B cell (primary cell): ENCODE data around the gene ZFP57. TPM values are rescaled to one million over a fixed set of nuclear protein-coding genes. Genes with fewer than 3 reads are reported as not detected.

Experiments
- ATAC-seq: fragments of 200-7000 bp; cut with Tn5 transposase; one replicate; pipeline ENCODE4 v1.10.0; 2021; ENCODE audit warnings: low read depth, mild to moderate bottlenecking, moderate number of reproducible peaks, moderate library complexity
- CTCF ChIA-PET: fragments of 350-600 bp; sonication (Branson Sonifier 250); formaldehyde crosslinking; loops from one replicate; lab custom pipeline; 2021; ENCODE audit warnings: antibody characterized with exemption, inconsistent platforms; lab: Charles Lee
- POLR2A ChIA-PET: fragments of 350-600 bp; sonication (Branson Sonifier 250); formaldehyde crosslinking; loops from one replicate; lab custom pipeline; 2021; ENCODE audit warnings: antibody characterized with exemption; lab: Charles Lee
- DNase-seq: peaks from one replicate; pipeline ENCODE4 v3.0.0; 2013
- H2AFZ ChIP-seq: 2 replicates; pipeline ENCODE4 v1.6.1; 2012; ENCODE audit warnings: mild to moderate bottlenecking, low read depth, low read length; ENCODE audit not compliant: insufficient read depth, poor library complexity, severe bottlenecking
- H3K27ac ChIP-seq, 2 donors: 1 replicate in 1 of 2; 2 replicates in 1 of 2; pipeline ENCODE4 v1.5.1; 2012 to 2013; ENCODE audit warnings: low read length in 2 of 2, mild to moderate bottlenecking in 2 of 2, moderate library complexity in 1 of 2
- H3K27me3 ChIP-seq, 4 experiments: fragments of 200-600 bp in 1 of 4; sonication (generic) in 1 of 4; replicated peaks in 1 of 4; 1 replicate in 2 of 4; 2 replicates in 2 of 4; pipeline versions ENCODE4 v1.6.1 to v1.7.0; 2013 to 2016; ENCODE audit warnings: low read length in 3 of 4, mild to moderate bottlenecking in 2 of 4, mixed read lengths in 1 of 4, moderate library complexity in 1 of 4; ENCODE audit not compliant: insufficient read depth in 4 of 4, control insufficient read depth in 3 of 4; ENCODE audit errors: control extremely low read depth in 1 of 4
- H3K36me3 ChIP-seq, 2 experiments: replicated peaks in 1 of 2; 1 replicate in 1 of 2; 2 replicates in 1 of 2; pipeline versions ENCODE4 v1.6.1 to v1.7.1; 2013; ENCODE audit warnings: low read length in 1 of 2; ENCODE audit not compliant: insufficient read depth in 2 of 2, control insufficient read depth in 1 of 2; ENCODE audit errors: control extremely low read depth in 1 of 2, extremely low read depth in 1 of 2
- H3K4me1 ChIP-seq, 2 donors: fragments of 200-600 bp in 1 of 2; sonication (generic) in 1 of 2; 1 replicate in 1 of 2; 2 replicates in 1 of 2; pipeline versions ENCODE4 v1.5.1 to v1.6.1; 2013 to 2017; ENCODE audit warnings: low read length in 2 of 2; ENCODE audit not compliant: control insufficient read depth in 2 of 2, insufficient read depth in 2 of 2
- H3K4me2 ChIP-seq: replicated peaks from 2 replicates; pipeline ENCODE3; 2012; ENCODE audit warnings: mild to moderate bottlenecking, low read depth, low read length; ENCODE audit not compliant: poor library complexity, severe bottlenecking
- H3K4me3 ChIP-seq, 5 experiments: fragments of 200-600 bp in 1 of 5; sonication (generic) in 1 of 5; 1 replicate in 3 of 5; 2 replicates in 2 of 5; pipeline versions ENCODE4 v1.5.1 to v1.7.0; 2011 to 2016; ENCODE audit warnings: low read length in 4 of 5, mild to moderate bottlenecking in 4 of 5, low read depth in 2 of 5, control low read depth in 1 of 5, moderate library complexity in 1 of 5; ENCODE audit not compliant: insufficient read depth in 1 of 5; ENCODE audit errors: control extremely low read depth in 1 of 5, extremely low read depth in 1 of 5
- H3K79me2 ChIP-seq: fragments of 200-600 bp; sonication (generic); one replicate; pipeline ENCODE4 v1.6.0; 2016; ENCODE audit warnings: low read length; ENCODE audit not compliant: control insufficient read depth, insufficient read depth
- H3K9ac ChIP-seq: fragments of 200-600 bp; sonication (generic); 2 replicates; pipeline ENCODE4 v1.6.1; 2017; ENCODE audit warnings: mild to moderate bottlenecking, low read length, moderate library complexity
- H3K9me3 ChIP-seq, 3 donors: one replicate each; pipeline versions ENCODE4 v1.6.1 to v1.7.1; 2013; ENCODE audit warnings: low read length in 2 of 3; ENCODE audit not compliant: control insufficient read depth in 2 of 3, insufficient read depth in 1 of 3; ENCODE audit errors: control extremely low read depth in 1 of 3
- H4K20me1 ChIP-seq: 2 replicates; pipeline ENCODE4 v1.6.0; 2012; ENCODE audit warnings: mild to moderate bottlenecking, low read length; ENCODE audit not compliant: insufficient read depth, control insufficient read depth, poor library complexity, severe bottlenecking
- H3K27ac Mint-ChIP-seq: one replicate; pipeline ENCODE4 v1.8.0; 2021; ENCODE audit warnings: mixed read lengths
- H3K27me3 Mint-ChIP-seq: one replicate; pipeline ENCODE4 v1.8.0; 2021; ENCODE audit warnings: mixed read lengths
- H3K4me1 Mint-ChIP-seq: one replicate; pipeline ENCODE4 v1.8.0; 2021; ENCODE audit warnings: mixed read lengths
- H3K4me3 Mint-ChIP-seq: one replicate; pipeline ENCODE4 v1.8.0; 2021; ENCODE audit warnings: mixed read lengths
- H3K9me3 Mint-ChIP-seq: one replicate; pipeline ENCODE4 v1.8.0; 2022; ENCODE audit warnings: mixed read lengths; ENCODE audit not compliant: insufficient read depth
- CTCF ChIP-seq: fragments of 200-600 bp; IDR thresholded peaks from one replicate; pipeline ENCODE4 v1.8.0; 2022; ENCODE audit warnings: antibody characterized with exemption, mild to moderate bottlenecking
- EZH2 ChIP-seq: IDR thresholded peaks from 2 replicates; pipeline ENCODE4 v1.6.1; 2012; ENCODE audit warnings: borderline replicate concordance, low read depth, mild to moderate bottlenecking, moderate library complexity, low read length; ENCODE audit not compliant: insufficient read depth, poor library complexity, severe bottlenecking
- WGBS: methylation state at CpG from one replicate; pipeline ENCODE4 v1.1.5; 2013; ENCODE audit warnings: missing lambda C conversion rate; ENCODE audit not compliant: insufficient coverage; 5-methylcytosine and 5-hydroxymethylcytosine counted together
- intact Hi-C: fragments of 100-400 bp; cut with micrococcal nuclease; formaldehyde crosslinking; loops from one replicate; pipeline ENCODE4 v1.10.0; 2022
- polyA plus RNA-seq: library from polyadenylated mRNA; depleted of rRNA; stranded (reverse); fragments of >200 nt; gene quantifications from 2 replicates; pipeline ENCODE4 v1.2.3, GENCODE V29; 2012
- total RNA-seq, 2 donors: library from RNA; stranded (reverse); fragments of 120-200 nt in 1 of 2; gene quantifications; 1 replicate in 1 of 2; 2 replicates in 1 of 2; pipeline versions ENCODE4 v1.2.3 to v1.2.4, GENCODE V29; 2013 to 2022

ZFP57 gene
- total and polyA plus RNA-seq, 2 donors (not counting 1 experiment from before 2014, with no cell fraction given) = 0.39 to 5.0 TPM

GRCh38 chr6:29666826-29667130, 14.2 kb downstream of the ZFP57 start:
- no peak overlapping the region for H2AFZ ChIP-seq
- peaks cover 0 to 26% (median 10%) of the 10 kb centered on the region in 4 experiments for H3K27me3 ChIP-seq
- intact Hi-C loops = no loop called here
- Mint-ChIP-seq H3K4me1 (no peaks in the 10 kb centered on the region), H3K9me3 (no peaks in the 10 kb centered on the region), H3K27ac (no peak overlapping the region), H3K27me3 (peaks cover 6% of the 10 kb centered on the region), H3K4me3 (no peak overlapping the region)
- no peaks in the 10 kb centered on the region for H4K20me1 ChIP-seq
- no peaks in the 10 kb centered on the region for H3K79me2 ChIP-seq
- H3K4me2 ChIP-seq = no peak overlapping the region
- DNase-seq (no peak), ATAC-seq (no peak)
- ChIA-PET POLR2A (no interaction called here), CTCF (interaction anchor here (8.1 kb wide), 1 partner anchor 15 kb away, joined by 87 read pairs; no protein-coding TSS in a partner anchor)
- no peak overlapping the region for H3K4me3 ChIP-seq
- no peak overlapping the region for H3K9ac ChIP-seq
- no peaks in the 10 kb centered on the region for H3K9me3 ChIP-seq
- TF ChIP-seq EZH2 (no peak), CTCF (no peak)
- no peaks in the 10 kb centered on the region for H3K36me3 ChIP-seq
- no peaks in the 10 kb centered on the region for H3K4me1 ChIP-seq
- no CpG with 5 or more reads among the region's 1 CpG for WGBS
- no peak overlapping the region for H3K27ac ChIP-seq

DNA sequence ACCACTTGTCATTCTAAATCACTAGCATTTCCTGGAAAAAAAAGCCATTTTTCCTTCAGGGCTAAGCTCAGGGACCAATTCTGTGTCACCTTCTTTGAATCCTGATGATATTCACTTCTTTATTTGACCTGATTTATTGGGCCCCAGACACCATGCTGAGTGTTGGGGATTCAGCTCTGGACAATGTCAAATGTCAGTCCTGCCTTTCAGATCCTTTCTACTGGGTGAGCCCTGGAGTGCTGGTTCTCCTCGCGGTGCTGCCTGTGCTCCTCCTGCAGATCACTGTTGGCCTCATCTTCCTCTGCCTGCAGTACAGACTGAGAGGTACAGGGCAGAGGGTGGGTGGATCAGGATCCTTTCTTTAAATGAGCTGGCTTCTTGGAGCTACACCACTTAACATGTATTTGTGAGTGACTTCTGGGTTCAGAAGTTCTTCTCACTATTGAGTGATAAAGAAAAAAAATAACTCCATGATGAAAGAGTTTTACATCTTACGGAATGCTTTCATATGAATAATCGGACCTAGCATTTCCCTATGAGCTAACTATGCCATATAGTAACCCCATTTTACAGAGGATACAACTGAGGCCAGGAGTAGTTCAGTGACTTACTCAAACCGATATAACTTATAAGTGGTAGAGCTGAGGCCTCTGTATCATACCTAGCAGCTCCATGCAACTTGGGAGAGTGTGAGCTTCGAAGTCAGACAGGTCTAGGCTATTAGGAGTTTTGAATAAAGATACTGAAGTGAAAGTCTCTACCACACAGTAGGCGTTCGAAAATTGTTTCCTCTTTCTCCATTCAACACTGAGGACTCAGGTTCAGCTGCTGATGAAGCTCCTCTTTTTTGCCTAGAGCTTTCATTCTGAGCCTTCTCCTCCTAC, 14.8 kb downstream of the ZFP57 start:
- Histone ChIP-seq H2AFZ (no peak overlapping the region), H3K4me2 (no peak overlapping the region), H3K36me3 (no peaks in the 10 kb centered on the region), H3K27me3 (peaks cover 0 to 23% (median 10%) of the 10 kb centered on the region in 4 experiments), H4K20me1 (no peaks in the 10 kb centered on the region), H3K4me1 (no peaks in the 10 kb centered on the region), H3K9ac (no peak overlapping the region), H3K9me3 (no peaks in the 10 kb centered on the region), H3K27ac (no peak overlapping the region), H3K4me3 (no peak overlapping the region), H3K79me2 (no peaks in the 10 kb centered on the region)
- WGBS = 76% methylated on average over 4 of the region's 8 CpGs
- no peak overlapping the region for H3K4me3 Mint-ChIP-seq
- H3K4me1 Mint-ChIP-seq = no peaks in the 10 kb centered on the region
- no peak overlapping the region for H3K27ac Mint-ChIP-seq
- DNase-seq = no peak
- POLR2A ChIA-PET = interaction anchor here (0.6 kb wide), 1 partner anchor 1907 kb away, joined by 8 read pairs; no protein-coding TSS in a partner anchor
- TF ChIP-seq CTCF (no peak), EZH2 (no peak)
- H3K9me3 Mint-ChIP-seq = no peaks in the 10 kb centered on the region
- no peak for ATAC-seq
- CTCF ChIA-PET = interaction anchor here (1.2 to 8.1 kb wide), 2 partner anchors 14 to 25 kb away, joined by 3 to 87 read pairs; no protein-coding TSS in a partner anchor
- intact Hi-C loops = no loop called here
- H3K27me3 Mint-ChIP-seq = peaks cover 7% of the 10 kb centered on the region
